ENCODE measurements around the gene RGS17.
A peak's percentile ranks its signal among the peaks of the same experiment; 100 is the strongest.
"Not testable (repeated sequence)": the region's sequence is repeated elsewhere in the genome, so short reads cannot be mapped to it uniquely, and the experiment has no call there.

Gene RGS17

DNA sequence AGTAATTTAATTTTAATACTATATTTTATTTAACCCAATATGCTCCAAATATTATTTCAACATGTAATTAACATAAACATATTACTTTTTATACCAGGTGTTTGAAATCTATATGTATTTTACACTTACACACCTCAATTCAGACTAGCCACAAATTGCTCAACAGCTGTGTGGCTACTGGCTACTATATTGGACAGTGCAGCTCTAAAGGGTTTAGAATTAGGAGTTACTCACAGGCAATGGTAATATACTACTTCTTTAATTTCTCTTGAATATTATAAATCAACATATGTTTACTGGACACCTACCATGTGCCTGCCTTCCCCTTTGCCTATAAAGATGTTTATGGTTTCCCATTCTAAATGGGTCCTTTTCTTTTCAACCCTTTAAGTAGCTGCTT is 130.8 kb downstream of the RGS17 start:
- no peak overlapping the region for H3K4me3 ChIP-seq (ENCODE audit: low read depth, low read length)
- no peak for TF ChIP-seq CTCF (IDR thresholded peaks at IDR 0.05; ENCODE audit: borderline replicate concordance, insufficient read depth, low read depth, low read length)

DNA sequence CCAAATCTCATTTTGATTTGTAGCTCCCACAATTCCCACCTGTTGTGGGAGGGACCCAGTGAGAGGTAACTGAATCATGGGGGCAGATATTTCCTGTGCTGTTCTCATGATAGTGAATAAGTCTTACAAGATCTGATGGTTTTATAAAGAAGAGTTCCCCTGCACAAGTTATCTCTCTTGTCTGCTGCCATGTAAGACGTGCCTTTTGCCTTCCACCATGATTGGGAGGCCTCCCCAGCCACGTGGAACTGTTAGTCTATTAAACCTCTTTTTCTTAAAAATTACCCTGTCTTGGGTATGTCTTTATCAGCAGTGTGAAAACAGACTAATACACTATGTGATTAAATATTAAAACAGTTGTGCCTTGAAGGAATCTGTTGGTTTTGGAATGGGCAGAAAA is 131.5 kb downstream of the RGS17 start:
- not testable (repeated sequence) for H3K4me3 ChIP-seq (ENCODE audit: low read depth, low read length)

- H3K4me3 ChIP-seq (ENCODE audit: low read depth, low read length): no peak overlapping the region
- TF ChIP-seq CTCF (IDR thresholded peaks at IDR 0.05; ENCODE audit: borderline replicate concordance, insufficient read depth, low read depth, low read length): no peak
These were observed 137.2 kb downstream of the RGS17 start for GRCh38 chr6:152993847-152994246.

- no peak for TF ChIP-seq CTCF (IDR thresholded peaks at IDR 0.05; ENCODE audit: borderline replicate concordance, insufficient read depth, low read depth, low read length)
- H3K4me3 ChIP-seq (ENCODE audit: low read depth, low read length): no peak overlapping the region
These were observed 137.7 kb downstream of the RGS17 start for GRCh38 chr6:152993431-152993830.

DNA sequence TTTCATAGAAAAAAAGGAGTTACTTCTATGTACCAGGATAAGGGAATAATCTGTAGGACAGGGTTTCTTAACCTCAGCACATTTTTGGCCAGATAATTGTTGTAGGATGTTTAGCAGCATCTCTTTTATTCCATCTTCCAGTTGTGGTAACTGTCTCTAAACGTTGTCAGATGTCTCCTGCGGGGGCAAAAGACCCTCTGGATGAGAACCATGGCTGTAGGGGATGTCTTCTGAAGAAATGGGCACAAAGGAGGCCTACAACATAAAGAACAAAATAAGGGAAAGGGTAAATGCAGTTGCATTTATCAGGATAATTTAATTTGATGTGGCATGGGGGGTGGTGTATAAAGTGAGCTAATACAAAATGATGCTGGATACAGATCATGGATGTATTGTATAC is 144.1 kb downstream of the RGS17 start:
- no peak for TF ChIP-seq CTCF (IDR thresholded peaks at IDR 0.05; ENCODE audit: borderline replicate concordance, insufficient read depth, low read depth, low read length)
- no peak overlapping the region for H3K4me3 ChIP-seq (ENCODE audit: low read depth, low read length)

GRCh38 chr6:152985300-152985699 is 145.8 kb downstream of the RGS17 start:
- not testable (repeated sequence) for H3K4me3 ChIP-seq (ENCODE audit: low read depth, low read length)

- no peak for TF ChIP-seq CTCF (IDR thresholded peaks at IDR 0.05; ENCODE audit: borderline replicate concordance, insufficient read depth, low read depth, low read length)
- H3K4me3 ChIP-seq (ENCODE audit: low read depth, low read length): peak overlapping the region; percentile 51
These were observed 146.6 kb downstream of the RGS17 start for GRCh38 chr6:152984513-152984872.

DNA sequence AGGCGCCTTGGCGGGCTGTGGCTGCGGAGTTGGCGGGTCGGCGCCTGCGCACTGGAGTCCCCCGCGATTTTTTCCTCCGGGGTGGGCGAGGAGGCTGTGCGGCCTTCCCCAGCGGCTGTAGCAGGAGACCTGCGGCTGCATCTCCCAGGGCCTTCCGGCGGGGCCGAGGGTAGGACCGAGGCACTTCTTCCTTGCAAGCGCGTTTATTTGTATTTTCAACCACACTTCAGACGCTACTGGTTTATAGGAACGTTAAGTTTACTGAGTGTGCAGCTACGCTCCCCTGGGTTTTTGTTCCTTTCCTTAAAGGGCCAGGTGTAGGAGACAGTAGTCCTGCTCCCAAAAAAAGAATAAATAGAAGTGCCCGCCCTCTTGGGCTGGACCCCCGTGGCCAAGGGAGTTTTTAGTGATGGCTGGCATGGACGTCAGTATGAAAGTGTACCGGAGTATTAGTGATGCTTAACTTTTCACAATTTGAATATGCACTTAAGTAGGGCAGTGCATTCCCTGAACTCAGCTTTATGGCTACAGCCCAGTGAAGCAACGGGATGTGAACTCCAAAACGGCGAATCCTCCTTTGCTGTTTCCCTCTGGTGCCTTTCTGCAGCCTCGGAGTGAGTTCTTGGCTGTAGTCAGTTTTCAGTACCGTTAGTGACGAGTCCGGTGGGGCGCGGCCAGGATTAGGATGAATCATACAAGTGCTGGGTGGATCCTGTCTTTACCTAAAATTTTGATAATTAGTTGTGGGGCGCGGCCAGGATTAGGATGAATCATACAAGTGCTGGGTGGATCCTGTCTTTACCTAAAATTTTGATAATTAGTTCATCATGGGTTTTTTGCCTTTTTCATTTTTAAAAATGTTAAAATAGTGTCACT is 147.2 kb downstream of the RGS17 start:
- TF ChIP-seq CTCF (IDR thresholded peaks at IDR 0.05; ENCODE audit: borderline replicate concordance, insufficient read depth, low read depth, low read length): no peak
- H3K4me3 ChIP-seq (ENCODE audit: low read depth, low read length): peak overlapping the region; percentile 51

Measured in GM12875 (cell line).